Spleen (tissue), 11 donors: Measurements from ENCODE around the gene TDRD1. TPM values are rescaled to one million over a fixed set of nuclear protein-coding genes. Genes with fewer than 3 reads are reported as not detected.

Source experiments
- DNase-seq: peaks from one replicate; pipeline ENCODE4 v3.0.0-alpha.2; 2020
- H3K27ac ChIP-seq, 8 donors: fragments of 200-600 bp; sonication (generic) in 7 of 8; 1 replicate in 4 of 8; 2 replicates in 4 of 8; pipeline versions ENCODE4 v1.5.0 to v1.8.0; 2016 to 2021; ENCODE audit warnings: inconsistent platforms in 4 of 8, mild to moderate bottlenecking in 4 of 8, moderate library complexity in 1 of 8
- H3K27me3 ChIP-seq, 7 donors: fragments of 200-600 bp; sonication (generic) in 6 of 7; replicated peaks in 1 of 7; 1 replicate in 4 of 7; 2 replicates in 3 of 7; pipeline versions ENCODE4 v1.5.0 to v1.8.0; 2016 to 2021; ENCODE audit warnings: inconsistent platforms in 3 of 7, mild to moderate bottlenecking in 1 of 7
- H3K36me3 ChIP-seq, 6 donors: fragments of 200-600 bp; sonication (generic) in 5 of 6; 1 replicate in 4 of 6; 2 replicates in 2 of 6; pipeline versions ENCODE4 v1.5.0 to v1.8.0; 2016 to 2021; ENCODE audit warnings: inconsistent platforms in 2 of 6
- H3K4me1 ChIP-seq, 6 donors: fragments of 200-600 bp; sonication (generic) in 5 of 6; 1 replicate in 3 of 6; 2 replicates in 3 of 6; pipeline versions ENCODE4 v1.5.0 to v1.8.0; 2016 to 2021; ENCODE audit warnings: inconsistent platforms in 3 of 6
- H3K4me3 ChIP-seq, 8 donors: fragments of 200-600 bp; sonication (generic) in 7 of 8; 1 replicate in 4 of 8; 2 replicates in 4 of 8; pipeline versions ENCODE4 v1.5.0 to v1.8.0; 2016 to 2021; ENCODE audit warnings: inconsistent platforms in 4 of 8, mild to moderate bottlenecking in 4 of 8, moderate library complexity in 2 of 8
- H3K9me3 ChIP-seq, 8 donors: fragments of 200-600 bp; sonication (generic) in 7 of 8; 1 replicate in 4 of 8; 2 replicates in 4 of 8; pipeline versions ENCODE4 v1.5.0 to v1.8.0; 2016 to 2021; ENCODE audit warnings: inconsistent platforms in 4 of 8
- CTCF ChIP-seq, 11 experiments: fragments of 200-600 bp in 7 of 11; fragments of 450-650 bp in 4 of 11; sonication (generic) in 4 of 11; IDR thresholded peaks in 8 of 11; conservative IDR thresholded peaks in 3 of 11; 1 replicate in 7 of 11; 2 replicates in 4 of 11; pipeline versions ENCODE4 v1.4.0 to v1.8.0; 2016 to 2021; ENCODE audit warnings: antibody characterized with exemption in 11 of 11, inconsistent platforms in 4 of 11, mild to moderate bottlenecking in 1 of 11
- POLR2A ChIP-seq, 3 donors: fragments of 450-650 bp; IDR thresholded peaks; one replicate each; pipeline ENCODE4 v1.5.1; 2017; ENCODE audit warnings: antibody characterized with exemption in 3 of 3, mild to moderate bottlenecking in 1 of 3
- POLR2AphosphoS5 ChIP-seq, 3 donors: sonication (generic); formaldehyde crosslinking; IDR thresholded peaks; one replicate each; pipeline ENCODE4 v1.5.1; 2017; ENCODE audit warnings: antibody characterized with exemption in 3 of 3
- WGBS, 5 donors: extraction: QIAGEN DNeasy Blood & Tissue Kit in 3 of 5; methylation state at CpG; one replicate each; pipeline versions ENCODE4 v1.1.5 to v1.1.7; 2013 to 2018; 5-methylcytosine and 5-hydroxymethylcytosine counted together
- intact Hi-C: fragments of 100-400 bp; cut with DNase I; formaldehyde crosslinking; loops from one replicate; pipeline ENCODE4 v1.15.0; 2023; ENCODE audit warnings: low total_unique reads
- polyA plus RNA-seq, 3 donors: library from polyadenylated mRNA; stranded (reverse); fragments of 200-250 nt; gene quantifications; one replicate each; pipeline ENCODE4 v1.2.1, GENCODE V29; 2013
- total RNA-seq, 7 donors: library from RNA; depleted of rRNA in 3 of 7; stranded (reverse); fragments of >200 nt in 3 of 7; fragmentation: NEBNext Ultra II Directional in 4 of 7; extraction: Animal tissue kit (Norgen Biotek cat#: 25700) in 4 of 7; gene quantifications; one replicate each; pipeline versions ENCODE4 v1.1.0 to v1.2.1, GENCODE V29; 2016 to 2021
- donor health status: healthy with polysubstance abuse.
- donor health status: DM: no; HTN: no; CAD: no; lungs with moderate emphysema.
- donor health status: DM: no; HTN: no; CAD: no.
- donor health status: Bipolar disorder and iron deficiency.
- donor health status: healthy.
- donor health status: DM: no; HTN: no; CAD: no.
- donor health status: DM: yes; HTN: yes; CAD: no.

The TDRD1 gene
- total and polyA plus RNA-seq, 10 donors, result 0.02 to 3.9 (median 0.92) TPM

- H3K9me3 ChIP-seq, result no peaks in the 10 kb centered on the region
- 56 to 81% (median 67%) methylated on average over 8 of the region's 8 CpGs for WGBS, 5 donors
- DNase-seq, result no peak
- H3K4me1 ChIP-seq, result peaks cover 0 to 29% (median 6%) of the 10 kb centered on the region in 6 donors
- TF ChIP-seq POLR2AphosphoS5 (IDR thresholded peaks at IDR 0.05) (no peak), CTCF (IDR thresholded peaks at IDR 0.05 in 8 of 11, conservative IDR thresholded peaks at IDR 0.05 in 3 of 11) (no peak), POLR2A (IDR thresholded peaks at IDR 0.05) (no peak)
- H3K36me3 ChIP-seq, result no peaks in the 10 kb centered on the region
- intact Hi-C loops, result no loop called here
- H3K4me3 ChIP-seq, result peak overlapping the region in 1 of 8 donors; percentile 5
- H3K27ac ChIP-seq, result peak overlapping the region in 5 of 8 donors; percentile 24 to 60 (median 35)
- no peaks in the 10 kb centered on the region for H3K27me3 ChIP-seq
These were observed 594 bp downstream of the TDRD1 start for GRCh38 chr10:114179747-114180146.

GRCh38 chr10:114180937-114181336, 1.8 kb downstream of the TDRD1 start:
- intact Hi-C loops, result no loop called here
- TF ChIP-seq POLR2AphosphoS5 (IDR thresholded peaks at IDR 0.05), result no peak
- TF ChIP-seq POLR2A (IDR thresholded peaks at IDR 0.05), result no peak
- no peak for TF ChIP-seq CTCF (IDR thresholded peaks at IDR 0.05 in 8 of 11, conservative IDR thresholded peaks at IDR 0.05 in 3 of 11)
- Histone ChIP-seq H3K36me3 (no peaks in the 10 kb centered on the region), H3K27ac (peak overlapping the region in 1 of 8 donors; percentile 60), H3K9me3 (no peaks in the 10 kb centered on the region), H3K4me1 (peaks cover 0 to 19% (median 0%) of the 10 kb centered on the region in 6 donors), H3K4me3 (no peak overlapping the region), H3K27me3 (no peaks in the 10 kb centered on the region)
- WGBS, 5 donors, result 78 to 88% (median 81%) methylated on average over 3 of the region's 3 CpGs
- no peak for DNase-seq

DNA sequence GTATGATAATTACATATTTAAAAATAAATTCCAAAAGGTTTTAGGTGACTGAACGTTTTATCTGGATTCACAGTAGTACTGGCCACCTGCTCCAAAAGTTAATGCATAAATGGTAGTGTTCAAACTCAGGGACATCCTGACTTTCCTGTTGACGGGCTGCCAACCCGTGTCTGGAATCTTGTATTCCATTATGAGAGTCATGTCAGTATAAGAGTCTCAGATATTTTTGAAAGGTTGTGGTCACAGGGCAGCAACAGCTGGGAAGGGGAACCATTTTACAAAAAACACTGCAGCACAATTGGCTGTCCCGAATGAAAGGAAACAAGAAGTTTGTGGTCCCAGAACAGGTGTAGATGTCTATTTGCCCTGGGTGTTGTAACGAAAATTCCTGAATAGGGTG, 2.8 kb downstream of the TDRD1 start:
- no peak for DNase-seq
- no peak for TF ChIP-seq POLR2AphosphoS5 (IDR thresholded peaks at IDR 0.05)
- TF ChIP-seq CTCF (IDR thresholded peaks at IDR 0.05 in 8 of 11, conservative IDR thresholded peaks at IDR 0.05 in 3 of 11), result no peak
- no peak for TF ChIP-seq POLR2A (IDR thresholded peaks at IDR 0.05)
- Histone ChIP-seq H3K36me3 (no peaks in the 10 kb centered on the region), H3K27ac (peak overlapping the region in 1 of 8 donors; percentile 5), H3K27me3 (no peaks in the 10 kb centered on the region), H3K4me1 (peaks cover 0 to 19% (median 0%) of the 10 kb centered on the region in 6 donors), H3K4me3 (peak overlapping the region in 1 of 8 donors; percentile 19), H3K9me3 (no peaks in the 10 kb centered on the region)
- 12 to 21% (median 15%) methylated on average over 5 of the region's 5 CpGs for WGBS, 5 donors
- intact Hi-C loops, result no loop called here

DNA sequence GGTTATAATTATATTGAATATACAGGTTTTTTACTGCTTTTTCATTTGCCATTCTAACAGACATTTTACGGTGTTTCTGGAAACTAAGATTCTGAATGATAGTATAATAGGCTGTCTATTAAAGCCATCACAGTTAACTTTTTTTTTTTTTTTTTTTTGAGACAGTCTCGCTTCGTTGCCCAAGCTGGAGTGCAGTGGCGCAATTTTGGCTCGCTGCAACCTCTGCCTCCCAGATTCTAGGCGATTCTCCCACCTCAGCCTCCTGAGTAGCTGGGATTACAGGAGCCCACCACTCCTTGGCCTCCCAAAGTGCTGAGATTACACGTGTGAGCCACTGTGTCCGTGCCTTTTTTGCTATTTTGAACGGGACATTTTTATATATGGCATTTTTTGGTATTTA, 4.4 kb downstream of the TDRD1 start:
- no peak overlapping the region for H3K27ac ChIP-seq
- H3K36me3 ChIP-seq, result no peaks in the 10 kb centered on the region
- peaks cover 0 to 19% (median 0%) of the 10 kb centered on the region in 6 donors for H3K4me1 ChIP-seq
- TF ChIP-seq POLR2AphosphoS5 (IDR thresholded peaks at IDR 0.05) (no peak), CTCF (IDR thresholded peaks at IDR 0.05 in 8 of 11, conservative IDR thresholded peaks at IDR 0.05 in 3 of 11) (no peak), POLR2A (IDR thresholded peaks at IDR 0.05) (no peak)
- no peaks in the 10 kb centered on the region for H3K9me3 ChIP-seq
- no peak for DNase-seq
- no peak overlapping the region for H3K4me3 ChIP-seq
- WGBS, 5 donors, result 83 to 93% (median 85%) methylated on average over 9 of the region's 9 CpGs
- intact Hi-C loops, result no loop called here
- H3K27me3 ChIP-seq, result no peaks in the 10 kb centered on the region
